ENCODE data around the gene TNS2.
A peak's percentile ranks its signal among the peaks of the same experiment; 100 is the strongest.

Gene TNS2

DNA sequence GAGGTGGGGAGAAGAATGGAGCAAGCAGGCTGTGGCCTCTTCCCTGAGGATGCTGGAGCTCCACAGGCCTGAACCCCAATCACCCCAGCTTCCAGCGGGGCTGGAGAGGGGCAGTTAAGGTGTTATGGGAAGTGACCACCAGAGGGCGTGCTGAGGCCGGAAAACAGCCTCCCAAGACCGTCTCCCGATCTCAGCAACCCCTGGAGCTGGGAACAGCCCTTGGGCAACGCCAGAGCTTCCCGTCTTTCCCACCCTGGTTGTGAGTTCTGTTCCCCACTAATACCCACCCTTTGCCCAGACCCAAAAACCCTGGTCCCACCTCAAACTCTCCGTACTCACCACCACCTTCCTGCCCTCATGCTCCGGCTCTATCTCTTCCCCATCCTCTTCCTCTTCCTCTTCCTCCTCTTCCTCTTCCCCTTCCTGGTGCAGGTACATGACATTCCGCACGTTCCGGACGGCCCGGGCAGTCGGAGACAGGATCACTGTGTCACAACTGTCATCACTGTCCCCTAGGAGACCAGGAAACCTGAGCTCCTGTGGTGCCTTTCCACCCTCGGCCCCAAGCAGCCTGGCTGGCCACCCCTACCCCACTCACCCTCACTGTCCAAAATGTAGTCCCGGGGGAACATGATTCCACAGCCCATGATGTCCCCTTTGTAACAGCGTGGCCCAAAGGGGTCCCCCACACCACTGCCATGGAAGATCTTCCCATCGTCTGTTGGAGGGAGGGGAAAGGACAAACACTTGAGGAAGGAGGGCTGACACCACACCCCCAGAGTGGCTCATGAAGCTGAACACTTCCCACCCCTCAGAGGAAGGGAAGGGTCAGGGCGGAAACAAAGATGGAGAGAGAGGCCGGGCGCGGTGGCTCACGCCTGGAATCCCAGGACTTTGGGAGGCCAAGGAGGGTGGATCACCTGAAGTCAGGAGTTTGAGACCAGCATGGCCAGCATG, 16.4 kb downstream of the TNS2 start:
- Histone ChIP-seq H3K36me3 (ENCODE audit: control insufficient read depth, insufficient read depth, low read length) (no peaks in the 10 kb centered on the region; the same call in 1 of the 2 replicates), H3K9ac (ENCODE audit: low read depth, low read length) (no peak overlapping the region), H3K27me3 (ENCODE audit: control insufficient read depth, insufficient read depth, low read length) (no peaks in the 10 kb centered on the region), H3K9me3 (ENCODE audit: control insufficient read depth, insufficient read depth, low read length) (no peaks in the 10 kb centered on the region), H3K27ac (ENCODE audit: low read depth, low read length) (no peak overlapping the region), H3K4me1 (ENCODE audit: control insufficient read depth, insufficient read depth, low read length) (peaks cover 20% of the 10 kb centered on the region), H3K4me3 (ENCODE audit: low read depth, low read length) (no peak overlapping the region)

DNA sequence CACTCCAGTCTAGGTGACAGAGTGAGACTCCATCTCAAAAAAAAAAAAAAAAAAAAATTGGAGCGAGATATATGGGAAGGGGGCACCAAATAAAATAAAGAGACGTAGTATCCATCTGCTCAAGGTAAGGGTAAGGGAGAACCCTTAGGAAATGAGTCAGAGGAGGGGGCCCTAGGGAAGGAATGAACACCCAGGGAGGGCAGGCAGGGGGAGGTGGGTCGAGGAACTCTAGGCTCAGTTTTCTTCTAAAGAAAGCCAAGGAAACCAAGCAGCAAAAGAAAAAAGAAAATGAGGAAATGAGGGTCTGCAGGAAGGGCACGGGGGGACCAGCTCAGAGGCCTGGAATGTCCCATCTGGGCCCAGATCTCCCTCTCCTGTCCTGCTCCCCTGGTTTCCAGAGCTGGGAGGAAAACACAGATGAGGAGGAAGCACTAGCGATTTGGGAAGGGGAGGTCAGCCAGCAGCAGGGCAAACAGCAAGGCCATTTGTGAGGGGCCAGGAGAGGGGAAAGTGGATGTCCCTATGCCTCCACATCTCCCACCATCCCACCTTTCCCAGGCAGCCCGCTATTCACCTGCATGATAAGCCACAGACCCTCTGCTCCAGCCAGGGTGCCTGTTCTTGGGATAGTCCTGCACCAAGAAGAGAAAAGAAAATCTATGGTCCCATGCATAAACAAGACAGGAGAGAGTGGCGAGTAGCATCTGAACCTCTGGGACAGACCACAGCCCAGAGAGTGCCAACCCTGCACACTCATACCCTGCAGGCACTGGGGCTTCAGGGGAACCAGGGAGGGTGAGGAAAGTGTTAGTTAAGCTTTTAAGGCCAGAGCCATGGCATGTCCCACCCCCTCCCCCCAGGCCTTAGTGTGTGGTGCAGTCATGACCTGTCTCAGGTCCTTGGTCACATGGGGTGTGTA, 17.5 kb downstream of the TNS2 start:
- Histone ChIP-seq H3K9ac (ENCODE audit: low read depth, low read length) (no peak overlapping the region), H3K27me3 (ENCODE audit: control insufficient read depth, insufficient read depth, low read length) (no peaks in the 10 kb centered on the region), H3K4me3 (ENCODE audit: low read depth, low read length) (no peak overlapping the region), H3K9me3 (ENCODE audit: control insufficient read depth, insufficient read depth, low read length) (no peaks in the 10 kb centered on the region), H3K36me3 (ENCODE audit: control insufficient read depth, insufficient read depth, low read length) (no peaks in the 10 kb centered on the region; the same call in 1 of the 2 replicates), H3K4me1 (ENCODE audit: control insufficient read depth, insufficient read depth, low read length) (peaks cover 25% of the 10 kb centered on the region), H3K27ac (ENCODE audit: low read depth, low read length) (no peak overlapping the region)

DNA sequence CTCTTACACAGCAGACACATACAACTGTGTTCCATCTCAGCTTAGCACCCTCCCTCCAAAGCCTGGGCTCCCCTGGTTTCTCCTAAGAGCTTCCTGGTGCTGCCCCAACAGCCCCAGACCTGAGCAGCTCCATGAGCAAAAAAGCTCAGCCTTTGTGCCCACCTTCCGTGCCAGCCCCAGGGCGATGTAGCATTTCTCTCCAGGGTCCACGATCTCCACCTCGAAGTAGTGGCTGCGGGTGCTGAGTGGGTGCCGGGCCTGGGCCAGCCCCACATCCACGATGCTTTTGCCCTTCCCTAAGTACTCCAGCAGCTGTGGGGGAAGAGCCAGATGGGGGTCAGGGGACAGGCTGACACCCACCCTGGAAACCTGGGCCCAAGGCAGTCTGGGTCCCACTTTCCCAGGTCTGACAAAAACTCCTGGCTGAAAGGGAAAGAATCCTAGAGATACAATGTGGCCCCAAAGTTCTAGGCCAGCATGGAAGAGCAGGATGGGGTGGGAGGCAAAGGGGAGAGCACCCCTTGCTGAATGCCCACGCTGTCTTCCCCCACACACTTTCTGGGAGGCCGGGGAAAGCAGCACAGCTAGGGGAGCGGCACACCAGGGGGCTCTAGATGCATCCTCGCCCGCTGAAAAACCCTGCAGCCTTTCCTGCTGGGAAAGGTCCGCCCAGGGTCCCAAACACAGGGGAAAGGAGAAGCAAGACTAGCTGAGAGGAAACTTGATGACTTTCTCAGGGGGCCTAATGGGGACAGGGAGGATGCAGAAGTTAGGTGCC, 18.3 kb downstream of the TNS2 start:
- H3K9ac ChIP-seq (ENCODE audit: low read depth, low read length) = no peak overlapping the region
- H3K27ac ChIP-seq (ENCODE audit: low read depth, low read length) = no peak overlapping the region
- no peaks in the 10 kb centered on the region for H3K9me3 ChIP-seq (ENCODE audit: control insufficient read depth, insufficient read depth, low read length)
- H3K4me3 ChIP-seq (ENCODE audit: low read depth, low read length) = no peak overlapping the region
- peaks cover 4% of the 10 kb centered on the region for H3K36me3 ChIP-seq (ENCODE audit: control insufficient read depth, insufficient read depth, low read length)
- H3K27me3 ChIP-seq (ENCODE audit: control insufficient read depth, insufficient read depth, low read length) = no peaks in the 10 kb centered on the region
- H3K4me1 ChIP-seq (ENCODE audit: control insufficient read depth, insufficient read depth, low read length) = peaks cover 31% of the 10 kb centered on the region

DNA sequence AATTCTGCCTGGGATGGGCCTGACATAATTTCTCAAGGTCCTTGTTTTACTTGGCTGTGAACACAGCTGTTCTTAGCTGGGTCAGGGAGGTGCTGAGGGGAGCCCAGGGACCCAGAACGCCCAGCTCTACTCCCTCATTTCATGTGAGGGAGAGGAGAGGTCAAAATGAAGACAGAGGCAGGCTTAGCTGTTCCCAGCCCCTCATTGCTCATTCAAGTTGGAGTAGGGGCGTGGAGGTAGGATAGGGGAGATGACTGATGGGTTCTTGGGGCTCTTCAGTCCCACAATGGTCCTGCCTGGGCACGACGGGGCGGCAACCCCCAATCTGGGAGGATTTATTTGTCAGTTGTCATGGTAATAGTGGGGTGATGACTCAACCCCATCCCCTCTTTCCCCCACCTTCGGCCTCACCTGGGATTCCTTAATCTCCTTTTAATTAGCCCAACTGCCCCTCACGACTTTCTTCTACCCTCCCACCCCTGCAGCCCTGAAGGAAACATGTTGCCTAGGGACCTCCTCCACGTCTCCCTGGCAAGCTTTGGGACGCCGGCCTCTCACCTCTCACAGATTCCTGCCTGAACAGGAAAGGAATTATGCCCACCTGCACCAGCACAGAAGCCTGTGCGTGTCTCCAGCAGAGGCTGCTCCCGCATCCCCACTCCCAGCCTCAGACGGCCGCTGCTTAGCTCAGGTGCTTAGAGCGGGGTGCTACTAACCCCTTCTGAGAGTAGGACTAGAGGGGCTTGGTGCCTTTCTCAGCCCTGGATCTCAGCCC, 19.1 kb downstream of the TNS2 start:
- no peak overlapping the region for H3K9ac ChIP-seq (ENCODE audit: low read depth, low read length)
- no peaks in the 10 kb centered on the region for H3K9me3 ChIP-seq (ENCODE audit: control insufficient read depth, insufficient read depth, low read length)
- no peaks in the 10 kb centered on the region for H3K27me3 ChIP-seq (ENCODE audit: control insufficient read depth, insufficient read depth, low read length)
- peaks cover 6% of the 10 kb centered on the region for H3K36me3 ChIP-seq (ENCODE audit: control insufficient read depth, insufficient read depth, low read length)
- H3K4me1 ChIP-seq (ENCODE audit: control insufficient read depth, insufficient read depth, low read length) = peaks cover 31% of the 10 kb centered on the region
- no peak overlapping the region for H3K27ac ChIP-seq (ENCODE audit: low read depth, low read length)
- no peak overlapping the region for H3K4me3 ChIP-seq (ENCODE audit: low read depth, low read length)

DNA sequence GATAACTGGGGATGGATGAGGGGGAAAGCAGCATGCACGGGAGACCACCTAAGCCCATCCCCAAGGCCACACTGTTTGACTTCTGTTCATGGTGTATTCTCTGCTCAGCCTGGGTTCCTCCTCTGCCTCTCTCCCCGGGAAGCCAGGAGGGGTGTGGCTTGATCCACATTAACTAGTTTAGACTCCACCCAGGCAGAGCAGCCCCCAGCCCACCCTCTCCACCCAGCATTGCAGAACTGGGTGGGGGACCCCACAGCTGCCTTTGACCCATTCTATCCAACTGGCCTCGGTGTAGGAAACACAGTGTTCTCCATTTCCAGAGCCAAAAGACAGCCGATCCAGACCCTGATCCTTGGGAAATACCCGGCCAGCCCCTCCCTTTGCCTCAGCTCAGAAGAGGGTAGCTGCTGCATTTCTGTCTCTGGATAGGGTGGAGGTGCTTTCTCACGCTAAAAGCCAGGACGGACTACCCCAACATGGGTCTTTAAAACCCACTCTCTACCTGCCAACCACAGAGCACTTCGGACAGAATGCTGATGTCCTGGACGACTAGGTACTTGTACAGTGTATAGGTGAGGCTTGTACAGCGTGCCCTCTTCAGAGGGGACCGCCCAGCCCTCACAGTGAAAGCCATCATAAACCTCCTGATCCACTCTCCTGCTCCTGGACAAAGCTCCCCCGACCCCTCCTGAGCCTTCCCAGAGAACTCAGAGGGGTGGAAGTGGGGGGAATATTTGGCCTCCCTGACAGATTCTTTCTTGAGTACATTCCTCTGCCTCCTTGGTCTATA, 20.0 kb downstream of the TNS2 start:
- Histone ChIP-seq H3K9me3 (ENCODE audit: control insufficient read depth, insufficient read depth, low read length) (no peaks in the 10 kb centered on the region), H3K27ac (ENCODE audit: low read depth, low read length) (no peak overlapping the region), H3K4me1 (ENCODE audit: control insufficient read depth, insufficient read depth, low read length) (peaks cover 31% of the 10 kb centered on the region), H3K9ac (ENCODE audit: low read depth, low read length) (no peak overlapping the region), H3K36me3 (ENCODE audit: control insufficient read depth, insufficient read depth, low read length) (peaks cover 11% of the 10 kb centered on the region; the same call in 1 of the 2 replicates), H3K4me3 (ENCODE audit: low read depth, low read length) (no peak overlapping the region), H3K27me3 (ENCODE audit: control insufficient read depth, insufficient read depth, low read length) (no peaks in the 10 kb centered on the region)

DNA sequence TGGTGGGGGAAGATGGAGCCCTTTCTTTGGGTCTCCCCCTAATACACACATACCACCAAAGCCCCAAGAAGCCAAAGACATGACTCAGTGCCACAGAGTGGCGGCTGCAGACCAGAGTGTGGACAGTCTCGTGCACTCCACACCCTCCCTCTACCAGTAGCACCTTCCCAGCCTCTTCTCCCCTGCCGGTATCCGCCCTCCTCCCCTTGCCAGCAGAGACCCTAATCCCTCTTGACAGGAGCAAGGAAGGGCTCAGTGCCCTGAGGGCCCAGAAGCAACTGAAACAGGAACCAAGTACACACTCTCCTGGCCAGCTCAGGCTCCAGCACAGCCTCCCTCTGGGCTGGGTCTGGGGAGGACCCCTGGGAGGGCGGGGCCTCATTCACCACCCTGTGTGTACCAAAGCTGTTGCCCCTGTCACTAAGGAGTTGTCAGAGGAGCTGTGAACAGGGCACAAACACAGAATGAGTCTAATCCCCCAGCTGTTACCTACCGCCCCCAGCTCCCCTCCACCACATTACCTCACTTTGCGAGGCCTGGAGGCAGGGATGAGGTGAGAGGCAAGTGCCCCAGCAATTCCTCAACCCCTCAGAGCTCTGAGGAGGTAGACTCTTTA, 21.1 kb downstream of the TNS2 start:
- no peak overlapping the region for H3K4me3 ChIP-seq (ENCODE audit: low read depth, low read length)
- no peaks in the 10 kb centered on the region for H3K9me3 ChIP-seq (ENCODE audit: control insufficient read depth, insufficient read depth, low read length)
- H3K4me1 ChIP-seq (ENCODE audit: control insufficient read depth, insufficient read depth, low read length) = peaks cover 31% of the 10 kb centered on the region
- H3K27me3 ChIP-seq (ENCODE audit: control insufficient read depth, insufficient read depth, low read length) = no peaks in the 10 kb centered on the region
- H3K36me3 ChIP-seq (ENCODE audit: control insufficient read depth, insufficient read depth, low read length) = peaks cover 11% of the 10 kb centered on the region; the same call in 1 of the 2 replicates
- H3K27ac ChIP-seq (ENCODE audit: low read depth, low read length) = no peak overlapping the region
- H3K9ac ChIP-seq (ENCODE audit: low read depth, low read length) = no peak overlapping the region

DNA sequence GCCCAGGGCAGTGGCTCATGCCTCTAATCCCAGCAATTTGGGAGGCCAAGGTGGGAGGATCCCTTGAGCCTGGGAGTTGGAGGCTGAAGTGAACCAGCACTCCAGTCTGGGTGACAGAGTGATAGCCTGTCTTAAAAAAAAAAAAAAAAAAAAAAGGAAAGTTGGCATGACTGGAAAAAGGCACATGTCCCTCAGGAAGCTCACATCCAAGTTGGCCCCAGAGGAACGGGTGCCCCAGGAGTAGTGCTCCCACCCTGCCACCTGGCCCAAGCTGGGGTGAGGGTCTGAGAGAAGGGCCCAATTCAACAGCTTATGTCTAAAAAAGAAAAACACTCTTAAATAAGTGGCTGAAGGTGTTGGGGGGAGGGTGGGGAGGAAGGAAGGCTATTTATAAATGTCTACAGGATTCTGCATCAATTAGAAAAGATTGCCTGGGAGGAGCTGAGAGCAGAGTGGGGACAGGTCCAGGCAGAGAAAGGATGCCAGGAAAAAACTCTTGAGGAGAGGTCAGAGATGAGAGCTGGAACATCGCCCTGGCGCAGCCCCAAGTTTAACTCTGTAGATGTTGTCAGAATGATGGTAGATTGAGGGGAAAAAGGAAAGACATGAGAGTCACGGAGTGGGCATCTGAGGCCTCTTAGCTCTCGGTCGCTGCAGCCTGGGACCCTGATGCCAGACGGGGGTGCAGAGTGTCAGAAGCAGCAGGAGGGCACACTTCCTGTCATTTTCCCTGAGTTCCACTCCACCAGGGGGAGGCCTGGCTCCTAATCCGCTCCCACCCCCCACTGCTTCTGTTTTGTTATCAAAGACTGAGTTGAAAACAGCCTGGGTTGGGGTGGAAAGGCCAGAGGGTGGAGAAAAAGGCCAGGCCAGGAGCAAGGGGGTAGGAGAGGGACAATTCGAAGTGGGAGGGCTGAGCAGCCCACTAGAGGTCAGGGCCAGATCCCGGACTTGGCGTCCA, 22.0 kb downstream of the TNS2 start:
- Histone ChIP-seq H3K27ac (ENCODE audit: low read depth, low read length) (peak overlapping the region; percentile 15), H3K9me3 (ENCODE audit: control insufficient read depth, insufficient read depth, low read length) (no peaks in the 10 kb centered on the region), H3K27me3 (ENCODE audit: control insufficient read depth, insufficient read depth, low read length) (no peaks in the 10 kb centered on the region), H3K4me1 (ENCODE audit: control insufficient read depth, insufficient read depth, low read length) (peaks cover 31% of the 10 kb centered on the region), H3K4me3 (ENCODE audit: low read depth, low read length) (no peak overlapping the region), H3K9ac (ENCODE audit: low read depth, low read length) (no peak overlapping the region), H3K36me3 (ENCODE audit: control insufficient read depth, insufficient read depth, low read length) (peaks cover 11% of the 10 kb centered on the region; the same call in 1 of the 2 replicates)

DNA sequence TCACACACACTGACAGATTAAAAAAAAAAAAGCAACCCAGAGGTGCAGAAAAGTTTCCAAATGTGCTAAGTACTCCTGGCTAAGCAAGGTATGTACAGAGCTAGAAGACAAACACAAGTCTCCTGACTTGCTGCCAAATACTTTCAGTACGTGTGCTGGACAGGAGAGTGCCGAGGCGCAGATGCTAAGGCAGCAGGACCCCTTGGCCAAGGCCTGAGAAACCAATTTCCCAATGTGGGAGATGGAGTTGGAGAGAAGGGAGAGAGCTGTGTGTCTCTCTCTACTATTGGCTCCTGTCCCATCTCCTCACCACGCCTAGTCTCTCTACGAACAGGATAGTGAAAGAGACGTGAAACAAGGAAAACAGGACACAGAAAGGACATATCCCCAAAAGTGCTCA, 24.0 kb downstream of the TNS2 start:
- no peak overlapping the region for H3K27ac ChIP-seq (ENCODE audit: low read depth, low read length)
- peaks cover 30% of the 10 kb centered on the region for H3K4me1 ChIP-seq (ENCODE audit: control insufficient read depth, insufficient read depth, low read length)
- peaks cover 11% of the 10 kb centered on the region; the same call in 1 of the 2 replicates for H3K36me3 ChIP-seq (ENCODE audit: control insufficient read depth, insufficient read depth, low read length)
- H3K4me3 ChIP-seq (ENCODE audit: low read depth, low read length) = no peak overlapping the region
- H3K27me3 ChIP-seq (ENCODE audit: control insufficient read depth, insufficient read depth, low read length) = no peaks in the 10 kb centered on the region
- no peak overlapping the region for H3K9ac ChIP-seq (ENCODE audit: low read depth, low read length)
- H3K9me3 ChIP-seq (ENCODE audit: control insufficient read depth, insufficient read depth, low read length) = no peaks in the 10 kb centered on the region
